Measurements from ENCODE around the gene FHDC1. TPM values are rescaled to one million over a fixed set of nuclear protein-coding genes. Genes with fewer than 3 reads are reported as not detected.

Gene FHDC1
- total RNA-seq, 4 donors from 2014 or later, result 21.9 to 39.6 (median 28.7) TPM

DNA sequence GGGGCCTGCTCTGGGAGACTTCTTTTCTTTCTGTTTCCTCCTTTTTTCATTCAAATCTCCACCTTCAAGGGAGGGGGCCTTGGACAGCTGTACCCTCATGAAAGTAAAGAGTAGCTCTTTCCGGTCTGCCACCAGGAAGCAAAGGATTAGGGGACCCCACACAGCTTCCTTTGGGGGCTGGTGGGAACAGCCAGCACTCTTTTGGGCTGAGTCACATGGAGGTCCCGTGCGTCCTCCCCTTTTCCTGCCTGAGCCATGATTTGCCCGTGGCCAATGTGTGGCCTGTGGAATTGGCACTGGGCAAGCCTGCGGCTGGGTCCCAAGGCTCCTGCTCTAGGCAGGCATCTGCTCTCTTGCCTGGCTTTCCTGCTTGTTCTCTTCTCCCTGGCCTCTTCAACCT is 65.5 kb downstream of the FHDC1 start:
- H3K27me3 ChIP-seq, result no peaks in the 10 kb centered on the region
- H3K9me3 ChIP-seq, result no peaks in the 10 kb centered on the region
- H3K27ac ChIP-seq, result no peak overlapping the region
- no peak overlapping the region for H3K4me3 ChIP-seq
- 83% methylated on average over 5 of the region's 5 CpGs for WGBS
- TF ChIP-seq POLR2AphosphoS5 (IDR thresholded peaks at IDR 0.05) (no peak), EP300 (IDR thresholded peaks at IDR 0.05) (no peak)
- H3K36me3 ChIP-seq, result no peaks in the 10 kb centered on the region
- peaks cover 27% of the 10 kb centered on the region for H3K4me1 ChIP-seq
- no peak for DNase-seq (ENCODE audit: low spot score in 2 of 2)

DNA sequence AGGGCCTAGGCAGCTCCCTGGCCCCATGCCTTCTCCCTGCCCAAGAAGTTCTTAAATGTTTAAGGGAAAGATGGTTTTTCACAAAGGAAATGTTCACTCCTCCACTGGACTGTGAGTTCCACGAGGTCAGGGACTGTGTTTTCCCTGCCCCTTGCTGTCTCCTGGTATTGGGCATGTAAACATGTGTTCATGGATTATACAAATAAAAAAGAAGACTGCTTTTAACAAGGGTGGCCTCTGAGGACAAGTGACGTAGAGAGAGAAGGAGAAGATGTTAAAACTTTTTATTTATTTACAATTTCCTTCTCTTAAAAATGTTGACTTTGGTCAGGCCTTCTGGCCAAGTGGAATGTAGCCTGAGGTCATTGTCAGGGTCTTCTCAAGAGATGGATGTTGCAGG is 66.0 kb downstream of the FHDC1 start:
- no peak for TF ChIP-seq POLR2AphosphoS5 (IDR thresholded peaks at IDR 0.05)
- no peak for TF ChIP-seq EP300 (IDR thresholded peaks at IDR 0.05)
- TF ChIP-seq POLR2A (IDR thresholded peaks at IDR 0.05), result no peak
- TF ChIP-seq, protein P1, sequence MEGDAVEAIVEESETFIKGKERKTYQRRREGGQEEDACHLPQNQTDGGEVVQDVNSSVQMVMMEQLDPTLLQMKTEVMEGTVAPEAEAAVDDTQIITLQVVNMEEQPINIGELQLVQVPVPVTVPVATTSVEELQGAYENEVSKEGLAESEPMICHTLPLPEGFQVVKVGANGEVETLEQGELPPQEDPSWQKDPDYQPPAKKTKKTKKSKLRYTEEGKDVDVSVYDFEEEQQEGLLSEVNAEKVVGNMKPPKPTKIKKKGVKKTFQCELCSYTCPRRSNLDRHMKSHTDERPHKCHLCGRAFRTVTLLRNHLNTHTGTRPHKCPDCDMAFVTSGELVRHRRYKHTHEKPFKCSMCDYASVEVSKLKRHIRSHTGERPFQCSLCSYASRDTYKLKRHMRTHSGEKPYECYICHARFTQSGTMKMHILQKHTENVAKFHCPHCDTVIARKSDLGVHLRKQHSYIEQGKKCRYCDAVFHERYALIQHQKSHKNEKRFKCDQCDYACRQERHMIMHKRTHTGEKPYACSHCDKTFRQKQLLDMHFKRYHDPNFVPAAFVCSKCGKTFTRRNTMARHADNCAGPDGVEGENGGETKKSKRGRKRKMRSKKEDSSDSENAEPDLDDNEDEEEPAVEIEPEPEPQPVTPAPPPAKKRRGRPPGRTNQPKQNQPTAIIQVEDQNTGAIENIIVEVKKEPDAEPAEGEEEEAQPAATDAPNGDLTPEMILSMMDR (IDR thresholded peaks at IDR 0.05), result no peak
- Histone ChIP-seq H3K36me3 (no peaks in the 10 kb centered on the region), H3K27me3 (no peaks in the 10 kb centered on the region), H3K4me3 (no peak overlapping the region), H3K27ac (no peak overlapping the region), H3K4me1 (peaks cover 22% of the 10 kb centered on the region), H3K9me3 (no peaks in the 10 kb centered on the region)
- WGBS, result 34% methylated on average over 2 of the region's 2 CpGs
- no peak for DNase-seq (ENCODE audit: low spot score in 2 of 2)

DNA sequence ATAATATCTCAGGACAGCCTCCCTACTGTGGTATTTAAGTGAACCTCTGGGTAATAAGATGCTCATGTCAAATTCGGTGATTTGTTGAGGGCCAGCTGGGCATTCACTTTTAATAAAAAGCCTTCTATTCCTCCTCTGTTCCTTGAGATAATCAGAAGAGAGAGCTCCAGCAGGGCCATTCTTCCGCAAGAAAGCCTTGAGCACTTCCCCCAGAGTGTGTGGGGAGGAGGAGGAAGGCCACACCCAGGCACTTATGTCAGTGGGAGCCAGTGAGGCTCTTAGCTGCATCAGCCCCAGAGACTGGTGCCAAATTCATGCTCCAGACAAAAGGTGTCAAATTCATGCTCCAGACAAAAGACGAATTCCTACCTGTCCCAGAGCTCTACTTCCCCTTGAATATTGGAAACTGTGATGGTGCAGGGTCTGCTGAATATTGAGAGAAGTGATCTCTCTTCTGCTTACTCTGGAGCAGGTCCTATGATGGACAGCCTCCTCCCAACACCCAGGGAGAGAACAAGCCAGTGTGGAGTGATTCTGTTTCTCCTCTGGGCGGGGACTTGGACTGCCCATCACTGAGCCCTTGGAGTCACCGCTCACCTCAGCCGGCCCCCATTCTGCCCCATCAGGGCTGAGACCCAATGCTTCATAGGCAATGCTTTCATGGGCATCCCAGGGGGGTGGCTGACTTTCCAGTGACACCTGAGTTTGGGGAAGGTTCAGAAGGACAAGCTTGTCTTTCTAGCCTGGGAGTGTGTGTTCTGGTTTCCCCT is 68.1 kb downstream of the FHDC1 start:
- H3K9me3 ChIP-seq, result no peaks in the 10 kb centered on the region
- no peak for TF ChIP-seq POLR2A (IDR thresholded peaks at IDR 0.05)
- TF ChIP-seq, protein P1 (IDR thresholded peaks at IDR 0.05), result no peak
- no peak for TF ChIP-seq POLR2AphosphoS5 (IDR thresholded peaks at IDR 0.05)
- TF ChIP-seq EP300 (IDR thresholded peaks at IDR 0.05), result no peak
- WGBS, result 42% methylated on average over 3 of the region's 6 CpGs
- H3K27ac ChIP-seq, result no peak overlapping the region
- no peaks in the 10 kb centered on the region for H3K27me3 ChIP-seq
- peaks cover 7% of the 10 kb centered on the region for H3K4me1 ChIP-seq
- no peak for DNase-seq (ENCODE audit: low spot score in 2 of 2)
- no peaks in the 10 kb centered on the region for H3K36me3 ChIP-seq
- no peak overlapping the region for H3K4me3 ChIP-seq

DNA sequence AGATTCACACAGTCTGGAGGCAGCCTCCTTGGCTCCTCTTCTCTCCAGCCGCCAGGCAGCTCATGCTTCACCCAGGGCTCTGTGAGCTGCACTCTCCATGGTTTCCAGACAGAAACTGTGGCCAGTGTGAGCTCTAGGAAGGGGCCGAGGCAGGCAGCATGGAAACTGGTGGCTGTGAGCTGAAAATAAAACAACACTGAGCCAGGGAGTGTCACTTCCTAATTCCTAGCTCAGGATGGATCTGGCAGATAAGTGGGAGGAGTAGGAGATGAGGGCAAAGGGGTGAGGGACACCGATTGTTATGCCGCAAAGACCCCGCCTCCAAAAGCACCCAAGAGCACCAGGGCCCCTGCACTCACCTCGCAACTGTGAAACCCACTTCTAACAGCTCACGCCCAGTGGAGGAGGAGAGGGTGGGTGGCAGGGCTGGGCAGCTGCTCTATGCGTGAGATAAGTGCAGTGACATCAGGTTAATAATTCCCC is 69.8 kb downstream of the FHDC1 start:
- TF ChIP-seq, protein P1 (IDR thresholded peaks at IDR 0.05), result no peak
- TF ChIP-seq EP300 (IDR thresholded peaks at IDR 0.05), result no peak
- no peak for TF ChIP-seq POLR2A (IDR thresholded peaks at IDR 0.05)
- TF ChIP-seq POLR2AphosphoS5 (IDR thresholded peaks at IDR 0.05), result no peak
- H3K36me3 ChIP-seq, result no peaks in the 10 kb centered on the region
- no peaks in the 10 kb centered on the region for H3K27me3 ChIP-seq
- H3K27ac ChIP-seq, result no peak overlapping the region
- 68% methylated on average over 8 of the region's 8 CpGs for WGBS
- peaks cover 7% of the 10 kb centered on the region for H3K4me1 ChIP-seq
- no peaks in the 10 kb centered on the region for H3K9me3 ChIP-seq
- no peak overlapping the region for H3K4me3 ChIP-seq
- DNase-seq (ENCODE audit: low spot score in 2 of 2), result no peak

DNA sequence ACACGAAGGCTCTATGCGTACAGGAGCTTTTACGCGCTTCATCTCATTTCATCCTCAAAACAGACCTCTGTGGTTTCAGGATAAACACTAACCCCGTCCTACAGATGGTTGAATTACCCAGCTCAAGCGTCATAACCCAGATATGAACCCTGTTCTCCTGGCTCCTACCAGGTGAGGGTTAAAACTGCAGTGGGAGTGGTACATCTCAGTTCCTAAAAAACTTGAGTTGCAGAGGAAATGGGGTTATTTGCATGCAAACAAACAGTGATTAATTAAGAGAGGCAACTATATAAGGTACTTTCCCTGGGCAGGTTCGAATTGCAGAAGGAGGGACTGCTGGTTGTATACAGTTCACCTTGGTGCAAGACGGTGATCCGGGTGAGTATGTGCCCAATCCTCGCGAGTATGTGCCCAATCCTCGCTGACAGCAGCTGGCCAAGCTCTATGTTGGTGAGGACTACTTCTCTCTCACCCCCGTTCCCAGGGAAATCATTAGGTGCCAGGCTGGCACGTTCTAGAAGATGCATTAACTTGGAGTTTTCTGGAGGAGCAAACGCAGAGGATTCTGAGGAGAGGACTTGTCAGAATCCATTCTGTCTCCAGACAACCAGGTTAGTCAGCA is 72.6 kb downstream of the FHDC1 start:
- DNase-seq (ENCODE audit: low spot score in 2 of 2), result no peak
- H3K27ac ChIP-seq, result no peak overlapping the region
- TF ChIP-seq, protein P1 (IDR thresholded peaks at IDR 0.05), result no peak
- TF ChIP-seq POLR2A (IDR thresholded peaks at IDR 0.05) (no peak), EP300 (IDR thresholded peaks at IDR 0.05) (no peak), POLR2AphosphoS5 (IDR thresholded peaks at IDR 0.05) (no peak)
- no peak overlapping the region for H3K4me3 ChIP-seq
- H3K27me3 ChIP-seq, result no peaks in the 10 kb centered on the region
- H3K36me3 ChIP-seq, result no peaks in the 10 kb centered on the region
- H3K4me1 ChIP-seq, result peaks cover 7% of the 10 kb centered on the region
- 85% methylated on average over 15 of the region's 15 CpGs for WGBS
- H3K9me3 ChIP-seq, result no peaks in the 10 kb centered on the region
